ENCODE results near the gene WWOX.

WWOX gene

GRCh38 chr16:78988361-78988969, 889.0 kb downstream of the WWOX start:
- no peak for DNase-seq (ENCODE audit: low read depth in 2 of 2)

DNA sequence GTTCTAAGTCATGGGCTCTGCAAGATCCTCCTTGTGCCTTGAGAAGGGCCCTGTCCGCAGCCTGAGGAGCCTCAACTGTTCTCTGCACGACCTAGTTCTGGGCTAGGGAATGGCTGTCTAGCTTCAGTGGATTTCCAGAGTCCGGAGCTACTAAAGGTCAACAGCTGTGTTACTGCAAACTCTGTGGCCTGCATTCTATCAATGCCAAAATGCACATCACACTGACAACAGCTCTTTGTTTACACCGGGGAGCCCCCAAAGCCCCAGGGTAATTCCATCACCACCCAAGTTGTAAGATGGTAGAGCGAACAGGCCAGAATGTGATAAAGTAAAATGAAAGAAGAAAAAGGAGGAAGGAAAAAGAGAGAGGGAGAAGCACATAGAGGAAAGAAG, 890.9 kb downstream of the WWOX start:
- DNase-seq (ENCODE audit: low read depth in 2 of 2) = no peak

- no peak for DNase-seq (ENCODE audit: low read depth in 2 of 2)
Observed at GRCh38 chr16:78992001-78992400, 892.5 kb downstream of the WWOX start.

GRCh38 chr16:78993346-78993745, 893.9 kb downstream of the WWOX start:
- DNase-seq (ENCODE audit: low read depth in 2 of 2) = no peak

- no peak for DNase-seq (ENCODE audit: low read depth in 2 of 2)
Observed at GRCh38 chr16:78994135-78994745, 894.8 kb downstream of the WWOX start.

DNA sequence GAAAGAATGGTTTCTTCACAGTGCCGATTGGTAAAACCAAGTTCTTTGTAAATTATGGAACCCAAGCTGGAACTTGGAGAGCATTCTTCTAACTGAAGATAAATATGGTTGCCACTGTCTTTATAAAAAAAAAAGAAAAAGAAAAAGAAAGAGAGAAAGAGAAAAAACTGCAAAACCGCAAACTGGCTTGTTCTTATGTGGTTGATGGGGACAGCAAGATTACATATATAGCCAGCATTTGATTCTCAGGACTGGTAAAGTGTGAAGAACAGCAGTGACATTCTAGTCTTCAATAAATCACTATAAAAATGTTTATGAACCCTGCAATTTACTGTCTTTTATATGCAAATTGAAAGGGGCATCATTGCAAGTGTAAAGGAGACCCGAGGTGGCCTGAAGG, 896.0 kb downstream of the WWOX start:
- no peak for DNase-seq (ENCODE audit: low read depth in 2 of 2)

DNA sequence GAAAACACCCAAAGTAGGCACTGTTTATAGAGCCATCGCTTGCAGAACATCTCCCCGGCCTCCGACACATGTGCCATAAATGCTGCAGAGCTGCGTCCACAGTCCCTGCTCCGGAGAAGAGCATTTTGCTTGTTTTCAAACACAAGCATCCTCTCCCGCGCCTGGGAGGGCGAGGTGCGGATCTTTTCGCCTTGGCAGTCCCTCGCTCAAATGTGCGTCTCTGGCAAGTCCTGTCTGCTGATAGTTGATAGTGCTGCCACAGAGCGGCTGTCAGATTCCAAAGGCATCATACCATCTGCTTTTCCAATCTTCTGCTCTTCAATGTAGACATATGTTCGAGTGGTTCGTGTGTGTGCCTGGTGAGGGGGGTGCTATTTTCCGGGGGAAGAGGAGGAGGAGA, 897.3 kb downstream of the WWOX start:
- DNase-seq (ENCODE audit: low read depth in 2 of 2) = no peak

GRCh38 chr16:78998879-78999278, 899.4 kb downstream of the WWOX start:
- DNase-seq (ENCODE audit: low read depth in 2 of 2) = no peak

GRCh38 chr16:79001156-79001967, 901.9 kb downstream of the WWOX start:
- DNase-seq (ENCODE audit: low read depth in 2 of 2) = no peak

GRCh38 chr16:79003026-79003609, 903.7 kb downstream of the WWOX start:
- no peak for DNase-seq (ENCODE audit: low read depth in 2 of 2)

DNA sequence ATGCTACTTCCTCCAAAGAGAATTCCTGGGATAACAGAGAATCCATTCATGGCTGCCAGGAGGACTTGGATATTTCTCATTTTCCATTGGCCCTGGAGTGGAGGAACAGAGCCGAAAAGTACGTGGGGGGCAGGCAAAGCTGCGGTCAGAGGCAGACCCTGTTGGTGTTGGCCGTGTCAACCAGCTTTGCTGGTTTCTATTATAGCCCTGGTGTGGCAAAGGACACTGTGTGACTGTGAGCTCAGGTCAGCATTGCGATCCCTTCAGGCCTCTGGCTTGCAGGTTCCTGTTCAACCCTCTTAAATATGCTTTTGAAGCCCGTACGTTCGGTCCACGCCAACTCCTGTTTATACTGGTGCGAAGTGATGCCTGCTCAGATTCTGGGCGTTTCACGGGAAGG, 904.9 kb downstream of the WWOX start:
- DNase-seq (ENCODE audit: low read depth in 2 of 2) = no peak

- DNase-seq (ENCODE audit: low read depth in 2 of 2) = no peak
Observed at GRCh38 chr16:79005096-79005495, 905.6 kb downstream of the WWOX start.

DNA sequence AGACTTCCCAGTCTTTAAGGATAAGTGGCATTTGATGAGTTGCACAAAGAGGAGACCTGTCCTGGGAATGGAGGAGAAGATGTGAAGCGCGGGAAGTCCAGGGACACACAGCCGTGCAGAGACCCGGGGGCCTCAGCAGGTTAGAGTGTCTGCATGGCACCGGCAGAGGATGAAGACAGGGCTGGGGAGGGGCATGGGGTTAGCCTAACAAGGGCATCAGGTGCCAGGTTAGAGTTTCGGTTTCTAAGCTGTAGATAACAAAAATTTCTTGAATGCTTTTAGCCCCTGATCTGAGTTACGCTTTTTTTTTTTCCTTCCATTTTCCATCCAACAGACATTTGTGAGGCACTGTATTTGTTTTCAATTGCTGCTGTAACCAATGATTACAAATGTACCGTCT, 906.8 kb downstream of the WWOX start:
- no peak for DNase-seq (ENCODE audit: low read depth in 2 of 2)

DNA sequence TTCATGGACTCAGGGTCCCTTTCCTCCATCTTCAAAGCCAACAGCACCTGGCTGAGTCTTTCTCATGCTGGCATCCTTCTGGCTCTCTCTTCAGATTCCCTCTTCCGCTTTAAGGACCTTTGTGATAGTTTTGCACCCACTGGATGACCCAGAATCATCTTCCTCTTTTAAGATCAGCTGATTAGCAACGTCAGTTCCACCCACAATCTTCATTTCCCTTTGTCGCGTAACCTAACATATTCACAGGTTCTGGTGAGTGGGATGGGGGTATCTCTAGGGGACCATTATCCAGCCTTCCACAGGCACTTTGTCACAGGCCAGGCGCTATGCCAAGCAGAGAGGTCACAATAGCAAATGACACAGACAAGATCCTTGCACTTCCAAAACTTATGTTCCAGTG, 907.3 kb downstream of the WWOX start:
- DNase-seq (ENCODE audit: low read depth in 2 of 2) = no peak

DNA sequence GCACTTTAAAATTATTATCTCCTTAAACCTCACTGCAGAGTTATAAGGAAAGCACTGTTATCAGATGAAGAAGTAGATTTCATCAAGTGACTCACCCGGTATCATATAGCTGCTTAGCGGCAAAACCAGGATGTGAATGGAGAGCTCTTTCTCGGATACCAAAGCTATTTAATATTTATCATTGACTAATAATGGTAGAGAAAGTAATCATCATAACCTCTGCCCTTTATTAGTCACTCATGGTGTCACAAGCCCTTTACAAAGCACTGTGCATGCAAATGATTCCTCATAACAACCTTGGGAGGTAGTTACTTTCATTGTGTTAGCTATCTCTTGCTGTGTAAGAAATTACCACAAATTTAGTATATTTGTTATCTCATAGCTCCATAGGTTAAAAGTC, 908.2 kb downstream of the WWOX start:
- no peak for DNase-seq (ENCODE audit: low read depth in 2 of 2)

GRCh38 chr16:79008036-79008868, 908.8 kb downstream of the WWOX start:
- DNase-seq (ENCODE audit: low read depth in 2 of 2) = no peak

DNA sequence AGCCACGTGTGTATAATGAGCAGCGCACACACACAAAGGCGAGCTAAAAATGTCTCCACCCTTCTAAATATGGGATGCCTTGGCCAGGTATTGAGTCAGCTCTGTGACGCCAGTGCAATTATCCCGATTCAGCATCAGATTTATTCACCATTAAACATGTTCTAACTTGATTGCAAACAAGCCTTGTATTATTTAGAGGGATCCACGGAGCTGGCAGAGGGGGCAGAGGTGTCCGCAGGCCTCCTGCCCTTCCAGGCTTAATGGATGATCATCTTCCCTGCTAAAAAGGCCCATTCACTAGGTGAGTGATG, 909.4 kb downstream of the WWOX start:
- no peak for DNase-seq (ENCODE audit: low read depth in 2 of 2)

DNA sequence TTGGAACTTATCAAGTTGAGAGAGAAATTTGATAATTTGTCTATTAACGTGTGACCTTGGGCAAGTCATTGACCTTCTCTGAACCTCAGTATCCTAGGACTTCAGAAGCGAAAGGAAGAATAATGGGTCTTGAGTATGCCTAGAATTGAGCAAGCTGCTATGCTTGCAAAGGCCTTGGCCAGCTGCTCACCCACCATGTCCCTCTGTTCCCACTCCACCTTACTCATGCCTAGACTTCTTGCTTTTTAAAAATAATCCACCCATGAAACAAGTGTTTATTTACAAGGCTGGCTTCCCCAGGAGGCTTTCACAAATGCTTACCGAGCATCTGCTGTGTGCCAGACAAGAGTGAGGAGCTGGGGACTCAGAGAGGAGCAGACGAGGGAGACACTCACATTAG, 910.4 kb downstream of the WWOX start:
- DNase-seq (ENCODE audit: low read depth in 2 of 2) = no peak

DNA sequence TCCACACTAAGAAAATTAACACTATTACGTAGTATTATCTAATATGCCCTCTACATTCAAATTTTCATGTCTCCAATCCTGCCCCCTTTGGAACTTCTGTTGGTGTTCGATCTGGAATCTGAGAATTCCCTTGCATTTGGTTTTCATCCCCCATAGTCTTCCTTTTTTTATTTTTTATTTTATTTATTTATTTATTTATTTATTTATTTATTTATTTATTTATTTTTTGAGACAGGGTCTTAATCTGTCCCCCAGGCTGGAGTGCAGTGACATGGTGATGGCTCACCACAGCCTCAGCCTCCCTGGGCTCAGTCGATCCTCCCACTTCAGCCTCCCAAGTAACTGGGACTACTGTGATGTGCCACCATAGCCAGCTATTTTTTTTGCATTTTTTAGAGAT, 911.8 kb downstream of the WWOX start:
- no peak for DNase-seq (ENCODE audit: low read depth in 2 of 2)

DNA sequence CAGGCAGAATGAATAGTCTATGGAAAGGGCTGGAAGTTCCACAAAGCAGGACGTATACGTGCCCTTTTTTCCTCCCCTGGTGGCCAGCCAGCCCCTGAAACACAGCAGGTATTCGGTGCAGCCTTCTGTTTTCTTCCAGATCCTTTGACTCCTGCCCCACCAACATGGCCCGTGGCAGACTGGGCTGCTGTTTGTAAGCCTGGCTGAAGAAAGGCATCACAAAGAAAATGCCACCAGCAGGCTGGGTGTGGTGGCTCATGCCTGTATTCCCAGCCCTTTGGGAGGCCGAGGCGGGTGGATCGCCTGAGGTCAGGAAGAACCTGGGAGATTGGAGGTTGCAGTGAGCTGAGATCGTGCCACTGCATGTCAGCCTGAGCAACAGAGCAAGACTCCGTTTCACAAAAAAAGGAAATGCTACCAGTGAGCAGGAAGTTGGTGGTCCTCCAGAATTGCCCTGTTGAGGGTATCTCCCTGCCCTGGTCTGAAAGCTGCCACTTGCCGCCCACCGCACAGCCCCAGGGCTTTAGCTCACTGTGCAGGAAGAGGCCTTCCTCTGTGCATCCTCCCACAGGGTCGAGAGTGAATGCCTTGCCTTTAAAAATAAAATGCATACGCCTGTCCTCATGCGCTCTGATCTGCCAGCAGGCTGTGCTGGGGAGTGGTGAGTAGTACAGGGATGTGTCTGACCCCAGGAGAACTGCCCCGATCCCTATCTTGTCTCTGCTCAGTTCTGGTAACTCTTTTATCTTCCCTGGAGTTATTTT, 913.4 kb downstream of the WWOX start:
- no peak for DNase-seq (ENCODE audit: low read depth in 2 of 2)

- DNase-seq (ENCODE audit: low read depth in 2 of 2) = no peak
Observed at GRCh38 chr16:79013930-79014660, 914.6 kb downstream of the WWOX start.
